NB4 (cell line): Measurements from ENCODE around the gene ITSN1.

Experiments used
- CTCF ChIP-seq: IDR thresholded peaks from one replicate; pipeline ENCODE4 v1.5.1; 2012; ENCODE audit warnings: low read depth, low read length
- MAX ChIP-seq: IDR thresholded peaks from 2 replicates; pipeline ENCODE4 v1.6.1; 2011; ENCODE audit warnings: low read depth, low read length
- MYC ChIP-seq: IDR thresholded peaks from 2 replicates; pipeline ENCODE4 v1.6.1; 2011; ENCODE audit warnings: low read depth, low read length
- POLR2A ChIP-seq: IDR thresholded peaks from 2 replicates; pipeline ENCODE4 v1.6.1; 2011; ENCODE audit warnings: mild to moderate bottlenecking; ENCODE audit not compliant: insufficient read length; ENCODE audit errors: extremely low read depth

GRCh38 chr21:33668180-33668579, 25.9 kb downstream of the ITSN1 start:
- TF ChIP-seq MAX (no peak), CTCF (no peak), POLR2A (no peak), MYC (no peak)
